ENCODE results near the gene SLC24A3. TPM values are rescaled to one million over a fixed set of nuclear protein-coding genes. Genes with fewer than 3 reads are reported as not detected.

Gene SLC24A3
- total and polyA plus RNA-seq, 7 donors, result 0.92 to 20.8 (median 13.5) TPM

GRCh38 chr20:19462491-19462890 is 250.0 kb downstream of the SLC24A3 start:
- TF ChIP-seq POLR2AphosphoS5 (IDR thresholded peaks at IDR 0.05), result no peak
- no peak for TF ChIP-seq CTCF (IDR thresholded peaks at IDR 0.05)
- TF ChIP-seq POLR2A (IDR thresholded peaks at IDR 0.05), result no peak
- TF ChIP-seq EP300 (IDR thresholded peaks at IDR 0.05), result no peak
- no peak overlapping the region for H3K4me3 ChIP-seq
- no peak overlapping the region for H3K27ac ChIP-seq
- intact Hi-C loops (cut with DNase I), result no loop called here
- no peaks in the 10 kb centered on the region for H3K36me3 ChIP-seq
- H3K4me1 ChIP-seq, result peaks cover 0 to 16% (median 9%) of the 10 kb centered on the region in 4 donors
- peak; percentile 62 for DNase-seq
- H3K9me3 ChIP-seq, result no peaks in the 10 kb centered on the region
- 91% methylated on average over 6 of the region's 6 CpGs for WGBS, 2 donors
- H3K27me3 ChIP-seq, result no peaks in the 10 kb centered on the region

- WGBS, 2 donors, result 90 to 92% methylated on average over 4 of the region's 4 CpGs
- Histone ChIP-seq H3K36me3 (no peaks in the 10 kb centered on the region), H3K9me3 (no peaks in the 10 kb centered on the region), H3K4me3 (no peak overlapping the region), H3K4me1 (peaks cover 0 to 15% (median 7%) of the 10 kb centered on the region in 4 donors), H3K27ac (no peak overlapping the region), H3K27me3 (no peaks in the 10 kb centered on the region)
- no peak for TF ChIP-seq EP300 (IDR thresholded peaks at IDR 0.05)
- TF ChIP-seq POLR2AphosphoS5 (IDR thresholded peaks at IDR 0.05), result no peak
- no peak for TF ChIP-seq POLR2A (IDR thresholded peaks at IDR 0.05)
- DNase-seq, result peak; percentile 21
- intact Hi-C loops (cut with DNase I), result no loop called here
Measured at GRCh38 chr20:19463597-19463996, 251.2 kb downstream of the SLC24A3 start.

- no peaks in the 10 kb centered on the region for H3K9me3 ChIP-seq
- H3K36me3 ChIP-seq, result no peaks in the 10 kb centered on the region
- peaks cover 0 to 15% (median 7%) of the 10 kb centered on the region in 4 donors for H3K4me1 ChIP-seq
- intact Hi-C loops (cut with DNase I), result no loop called here
- no peak overlapping the region for H3K4me3 ChIP-seq
- TF ChIP-seq CTCF (IDR thresholded peaks at IDR 0.05) (no peak), EP300 (IDR thresholded peaks at IDR 0.05) (no peak), POLR2AphosphoS5 (IDR thresholded peaks at IDR 0.05) (no peak), POLR2A (IDR thresholded peaks at IDR 0.05) (no peak)
- DNase-seq, result no peak
- H3K27me3 ChIP-seq, result no peaks in the 10 kb centered on the region
- 61 to 88% methylated on average over 2 of the region's 2 CpGs for WGBS, 2 donors
- no peak overlapping the region for H3K27ac ChIP-seq
Measured at GRCh38 chr20:19465536-19465935, 253.1 kb downstream of the SLC24A3 start.

- Histone ChIP-seq H3K9me3 (no peaks in the 10 kb centered on the region), H3K36me3 (no peaks in the 10 kb centered on the region), H3K4me3 (no peak overlapping the region), H3K27me3 (no peaks in the 10 kb centered on the region), H3K27ac (no peak overlapping the region), H3K4me1 (peaks cover 0 to 15% (median 7%) of the 10 kb centered on the region in 4 donors)
- DNase-seq, result no peak
- intact Hi-C loops (cut with DNase I), result no loop called here
- TF ChIP-seq CTCF (IDR thresholded peaks at IDR 0.05) (no peak), POLR2AphosphoS5 (IDR thresholded peaks at IDR 0.05) (no peak), POLR2A (IDR thresholded peaks at IDR 0.05) (no peak), EP300 (IDR thresholded peaks at IDR 0.05) (no peak)
- 92 to 93% methylated on average over 10 of the region's 10 CpGs for WGBS, 2 donors
Measured at GRCh38 chr20:19466206-19466928, 253.9 kb downstream of the SLC24A3 start.

GRCh38 chr20:19473216-19473921 is 260.9 kb downstream of the SLC24A3 start:
- H3K27me3 ChIP-seq, result no peaks in the 10 kb centered on the region
- DNase-seq, result no peak
- TF ChIP-seq CTCF (IDR thresholded peaks at IDR 0.05), result no peak
- no peak for TF ChIP-seq EP300 (IDR thresholded peaks at IDR 0.05)
- TF ChIP-seq POLR2A (IDR thresholded peaks at IDR 0.05), result no peak
- no peak for TF ChIP-seq POLR2AphosphoS5 (IDR thresholded peaks at IDR 0.05)
- H3K4me3 ChIP-seq, result no peak overlapping the region
- H3K36me3 ChIP-seq, result no peaks in the 10 kb centered on the region
- WGBS, 2 donors, result 88 to 90% methylated on average over 8 of the region's 8 CpGs
- no peaks in the 10 kb centered on the region for H3K9me3 ChIP-seq
- no peak overlapping the region for H3K27ac ChIP-seq
- no peaks in the 10 kb centered on the region for H3K4me1 ChIP-seq
- intact Hi-C loops (cut with DNase I), result no loop called here

Measured in sigmoid colon (tissue), 7 donors.